IMR-90 (cell line): ENCODE data around the gene RIMBP2.

Experiments used
- BHLHE40 ChIP-seq: fragments of 150-350 bp; IDR thresholded peaks from 2 replicates; pipeline ENCODE4 v1.6.1; 2016; ENCODE audit warnings: mild to moderate bottlenecking, low read depth, low read length
- CTCF ChIP-seq: conservative IDR thresholded peaks from 2 replicates; pipeline ENCODE4 v1.5.1; 2012; ENCODE audit warnings: mild to moderate bottlenecking, low read depth, low read length, improper control_type of control experiment
- ELK1 ChIP-seq: fragments of 150-350 bp; IDR thresholded peaks from 2 replicates; pipeline ENCODE4 v1.6.1; 2016; ENCODE audit warnings: low read depth, mild to moderate bottlenecking, low read length, moderate library complexity, borderline replicate concordance
- MAFK ChIP-seq: IDR thresholded peaks from 2 replicates; pipeline ENCODE4 v1.6.1; 2012; ENCODE audit warnings: low read depth, low read length, improper control_type of control experiment
- POLR2A ChIP-seq: IDR thresholded peaks from 2 replicates; pipeline ENCODE4 v1.6.1; 2012; ENCODE audit warnings: mild to moderate bottlenecking, low read depth, low read length
- RAD21 ChIP-seq: IDR thresholded peaks from 2 replicates; pipeline ENCODE4 v1.6.1; 2012; ENCODE audit warnings: low read length, improper control_type of control experiment
- RFX5 ChIP-seq: IDR thresholded peaks from 2 replicates; pipeline ENCODE4 v1.8.0; 2012; ENCODE audit warnings: low read depth, mild to moderate bottlenecking, low read length, moderate library complexity
- SMC3 ChIP-seq: fragments of 150-350 bp; IDR thresholded peaks from 2 replicates; pipeline ENCODE4 v1.6.1; 2016; ENCODE audit warnings: low read depth, mild to moderate bottlenecking, antibody characterized with exemption, low read length, moderate library complexity
- USF2 ChIP-seq: fragments of 150-350 bp; IDR thresholded peaks from 2 replicates; pipeline ENCODE4 v1.6.1; 2017; ENCODE audit warnings: mild to moderate bottlenecking, antibody characterized with exemption, low read length, low read depth

GRCh38 chr12:130557886-130558765 lies 158.0 kb downstream of the RIMBP2 start:
- TF ChIP-seq POLR2A (no peak), CTCF (no peak), SMC3 (no peak), RFX5 (no peak), ELK1 (no peak), BHLHE40 (no peak), MAFK (no peak), RAD21 (no peak), USF2 (no peak)
